Urothelium cell line (cell line): ENCODE data around the gene ANKZF1.
A peak's percentile ranks its signal among the peaks of the same experiment; 100 is the strongest.

Experiments used
- DNase-seq: peaks from one replicate; pipeline ENCODE4 v3.0.0; 2011; ENCODE audit warnings: low spot score, mixed read lengths
- FAIRE-seq: peaks from 2 replicates; lab custom pipeline; 2011; peaks lifted over from hg19 to GRCh38; lab: Jason Lieb, UNC

Gene ANKZF1

GRCh38 chr2:219279151-219279915 is 49.7 kb downstream of the ANKZF1 start, which contains the start of gene DNAJB2:
TSS of gene DNAJB2 (plus strand) at chr2:219279366. CDS start at chr2:219279834, 468 bp downstream.
- peak; percentile 99 for DNase-seq
- peak; percentile 88 for FAIRE-seq

- DNase-seq = no peak
- FAIRE-seq = no peak
Observed at GRCh38 chr2:219279916-219280516, 50.4 kb downstream of the ANKZF1 start.

- FAIRE-seq (no peak), DNase-seq (no peak)
Observed at GRCh38 chr2:219280651-219281050, 51.0 kb downstream of the ANKZF1 start.

- FAIRE-seq = no peak
Observed at GRCh38 chr2:219281588-219281987, 52.0 kb downstream of the ANKZF1 start.

GRCh38 chr2:219282375-219282774 is 52.8 kb downstream of the ANKZF1 start:
- no peak for FAIRE-seq
- no peak for DNase-seq

More at GRCh38 chr2:219281588-219281987, 52.0 kb downstream of the ANKZF1 start:
- DNase-seq = no peak

GRCh38 chr2:219282943-219283581 is 53.5 kb downstream of the ANKZF1 start:
- FAIRE-seq = no peak
- DNase-seq = no peak

GRCh38 chr2:219284501-219285372 is 55.1 kb downstream of the ANKZF1 start:
- no peak for FAIRE-seq
- DNase-seq = no peak

- DNase-seq = no peak
- no peak for FAIRE-seq
Observed at GRCh38 chr2:219285373-219285735, 55.7 kb downstream of the ANKZF1 start.

GRCh38 chr2:219285894-219286425 is 56.4 kb downstream of the ANKZF1 start:
- peak; percentile 73 for FAIRE-seq
- DNase-seq = peak; percentile 55
